ENCODE measurements around the gene SELENOH. TPM values are rescaled to one million over a fixed set of nuclear protein-coding genes. Genes with fewer than 3 reads are reported as not detected.
A peak's percentile ranks its signal among the peaks of the same experiment; 100 is the strongest.

The SELENOH gene
- total and polyA plus RNA-seq, 2 of the 8 experiments (the other 6 are each of a cell fraction or from before 2014, with no cell fraction given): 243 to 264 TPM

- H3K4me1 ChIP-seq (replicated peaks in 1 of 4; ENCODE audit: control insufficient read depth in 3 of 4, insufficient read depth in 4 of 4, low read length in 3 of 4): peaks cover 23 to 44% (median 38%) of the 10 kb centered on the region in 4 experiments
- H3K23me2 ChIP-seq (ENCODE audit: low read depth, low read length): no peaks in the 10 kb centered on the region
- peak overlapping the region in 3 of 4 experiments; percentile 56 to 64 (median 59); a peak in 6 of 7 replicates for H3K9ac ChIP-seq (replicated peaks in 1 of 4; ENCODE audit: extremely low read depth in 1 of 4, low read depth in 3 of 4, low read length in 3 of 4)
- TF ChIP-seq NRF1 (IDR thresholded peaks at IDR 0.05; ENCODE audit: low read depth, low read length): no peak
- TF ChIP-seq HDAC2 (IDR thresholded peaks at IDR 0.05; ENCODE audit: borderline replicate concordance in 1 of 2, low read depth in 2 of 2, low read length in 2 of 2): no peak
- no peak for TF ChIP-seq RFX5 (IDR thresholded peaks at IDR 0.05; ENCODE audit: borderline replicate concordance, low read depth, low read length)
Observed at GRCh38 chr11:57777969-57778317, 36.7 kb downstream of the SELENOH start.

More at GRCh38 chr11:57777969-57778317, 36.7 kb downstream of the SELENOH start:
- Histone ChIP-seq H2AFZ (ENCODE audit: low read length) (no peak overlapping the region), H2AK5ac (ENCODE audit: low read depth, low read length) (peak overlapping the region; percentile 53), H3K4me2 (ENCODE audit: insufficient read depth in 1 of 2, low read depth in 2 of 2, low read length in 2 of 2) (peak overlapping the region; percentile 55 to 63), H4K5ac (ENCODE audit: insufficient read length, low read depth, low read length) (peak overlapping the region; percentile 9), H3K23ac (ENCODE audit: insufficient read length) (no peak overlapping the region), H4K20me1 (replicated peaks in 1 of 2; ENCODE audit: control insufficient read depth in 1 of 2, insufficient read depth in 2 of 2, low read length in 2 of 2) (peaks cover 3 to 15% of the 10 kb centered on the region in 2 experiments), H3K9me3 (ENCODE audit: insufficient read depth in 2 of 2, low read depth in 1 of 2, low read length in 1 of 2) (no peaks in the 10 kb centered on the region), H3K4me3 (ENCODE audit: extremely low read depth in 1 of 4, insufficient read depth in 2 of 4, low read depth in 3 of 4, low read length in 4 of 4) (peak overlapping the region in 3 of 4 experiments; percentile 5 to 39 (median 16); a peak in 4 of 8 replicates), H4K91ac (replicated peaks; ENCODE audit: insufficient read length, low read length) (peak overlapping the region; percentile 9), H2BK12ac (ENCODE audit: low read depth, low read length) (peak overlapping the region; percentile 91), H3K56ac (replicated peaks; ENCODE audit: insufficient read length, low read depth, low read length) (peak overlapping the region; percentile 7), H2BK5ac (ENCODE audit: low read depth, low read length) (peak overlapping the region; percentile 86), H2BK20ac (ENCODE audit: low read length) (no peak overlapping the region), H3K4ac (replicated peaks; ENCODE audit: insufficient read length, low read depth, low read length) (no peak overlapping the region), H3K18ac (ENCODE audit: extremely low read depth, low read length) (peak overlapping the region; percentile 44), H3K79me1 (ENCODE audit: low read depth, low read length) (peaks cover 6% of the 10 kb centered on the region), H3K36me3 (ENCODE audit: control insufficient read depth in 2 of 4, insufficient read depth in 4 of 4, low read length in 3 of 4) (no peaks in the 10 kb centered on the region), H3K14ac (ENCODE audit: insufficient read length) (no peak overlapping the region), H4K8ac (ENCODE audit: extremely low read depth, insufficient read depth, low read length) (peak overlapping the region; percentile 23; the same call in 1 of the 2 replicates), H3K27ac (ENCODE audit: low read depth, low read length) (peak overlapping the region; percentile 89), H2BK15ac (ENCODE audit: low read length) (no peak overlapping the region), H3K27me3 (replicated peaks in 1 of 4; ENCODE audit: control insufficient read depth in 3 of 4, extremely low read depth in 1 of 4, insufficient read depth in 3 of 4, low read length in 3 of 4) (no peaks in the 10 kb centered on the region), H3K79me2 (ENCODE audit: control insufficient read depth in 1 of 2, insufficient read depth in 2 of 2, low read length in 2 of 2) (peaks cover 35 to 95% of the 10 kb centered on the region in 2 experiments), H2BK120ac (replicated peaks; ENCODE audit: low read depth, low read length) (no peak overlapping the region)
- ChIA-PET POLR2A (ENCODE audit: partially characterized antibody) (interaction anchor here (0.5 to 14.4 kb wide), 16 partner anchors 8 to 799 kb away, joined by 3 to 329 read pairs (median 6); partner anchors contain the start of genes BTBD18, CTNND1 and SELENOH), CTCF (ENCODE audit: partially characterized antibody) (interaction anchor here (0.6 to 9.6 kb wide), 6 partner anchors 9 to 26 kb away, joined by 4 to 86 read pairs (median 11); partner anchors contain the start of genes BTBD18 and CTNND1)
- DNase-seq (ENCODE audit: low read depth in 1 of 2, low spot score in 2 of 2) (no peak), FAIRE-seq (no peak)
- WGBS, 2 experiments (ENCODE audit: extremely low coverage in 1 of 2, insufficient coverage in 1 of 2, insufficient read length in 1 of 2, insufficient replicate concordance in 2 of 2, low coverage in 1 of 2, low lambda C conversion rate in 2 of 2, missing lambda C conversion rate in 1 of 2): 46% methylated on average over 3 of the region's 3 CpGs; no CpG with 5 or more reads in 1 of the 2 experiments
